Measurements from ENCODE around the gene KRTAP22-1.

Gene KRTAP22-1

DNA sequence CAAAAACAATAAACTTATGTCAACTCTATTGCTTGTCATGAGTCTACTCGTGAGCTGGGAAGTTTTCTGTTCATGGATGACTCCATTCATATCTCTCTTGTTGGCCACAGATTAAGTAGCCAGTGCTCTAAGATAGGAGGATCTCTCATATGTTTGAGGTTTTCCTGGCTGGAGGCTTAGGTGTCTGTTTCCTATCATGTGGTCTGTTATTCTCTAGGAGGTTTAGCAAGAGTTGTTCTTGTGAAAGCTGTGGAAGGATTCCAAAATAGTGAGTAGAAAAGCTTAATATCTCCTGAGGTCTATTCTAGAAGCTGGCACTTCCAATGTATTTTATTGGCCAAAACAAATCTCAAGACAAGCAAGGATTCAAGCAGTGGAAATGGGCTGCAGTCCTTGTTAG is 28.3 kb downstream of the KRTAP22-1 start:
- no peaks in the 10 kb centered on the region for H3K36me3 ChIP-seq (ENCODE audit: control insufficient read depth, insufficient read depth, low read length)
- H3K4me1 ChIP-seq (ENCODE audit: control insufficient read depth, insufficient read depth, low read length): no peaks in the 10 kb centered on the region
- H3K4me3 ChIP-seq (ENCODE audit: low read length): no peak overlapping the region
- no peak overlapping the region for H3K9ac ChIP-seq (ENCODE audit: low read length)
- no peaks in the 10 kb centered on the region for H3K27me3 ChIP-seq (ENCODE audit: control insufficient read depth, insufficient read depth, low read length)
- H3K9me3 ChIP-seq (ENCODE audit: control insufficient read depth, low read length): no peaks in the 10 kb centered on the region

DNA sequence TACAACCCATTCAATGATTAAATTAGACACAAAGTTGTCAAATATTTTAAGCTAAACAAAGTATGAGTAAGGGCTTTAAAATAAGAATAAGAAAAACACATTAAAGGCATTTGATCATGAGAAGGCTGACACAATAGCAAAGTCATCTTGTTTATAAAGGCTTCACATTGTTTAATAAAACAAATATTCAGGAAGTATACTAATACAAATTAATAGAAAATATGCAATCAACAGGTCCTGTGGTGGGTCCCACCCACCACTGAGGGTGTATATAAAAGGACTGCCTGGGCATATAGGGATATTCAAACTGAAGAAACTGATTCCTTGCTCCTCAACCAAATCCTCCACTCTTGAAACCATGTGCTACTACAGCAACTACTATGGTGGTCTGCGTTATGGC is 34.0 kb downstream of the KRTAP22-1 start, which contains the start of gene KRTAP20-2:
TSS of gene KRTAP20-2 (plus strand) at position 301 of the 400 bp plus-strand sequence. CDS start at position 359, 58 bp downstream.
- no peaks in the 10 kb centered on the region for H3K27me3 ChIP-seq (ENCODE audit: control insufficient read depth, insufficient read depth, low read length)
- no peaks in the 10 kb centered on the region for H3K4me1 ChIP-seq (ENCODE audit: control insufficient read depth, insufficient read depth, low read length)
- H3K9ac ChIP-seq (ENCODE audit: low read length): no peak within 1 kb of the TSS
- no peak within 1 kb of the TSS for H3K4me3 ChIP-seq (ENCODE audit: low read length)
- H3K36me3 ChIP-seq (ENCODE audit: control insufficient read depth, insufficient read depth, low read length): no peaks in the 10 kb centered on the region
- H3K9me3 ChIP-seq (ENCODE audit: control insufficient read depth, low read length): no peaks in the 10 kb centered on the region

DNA sequence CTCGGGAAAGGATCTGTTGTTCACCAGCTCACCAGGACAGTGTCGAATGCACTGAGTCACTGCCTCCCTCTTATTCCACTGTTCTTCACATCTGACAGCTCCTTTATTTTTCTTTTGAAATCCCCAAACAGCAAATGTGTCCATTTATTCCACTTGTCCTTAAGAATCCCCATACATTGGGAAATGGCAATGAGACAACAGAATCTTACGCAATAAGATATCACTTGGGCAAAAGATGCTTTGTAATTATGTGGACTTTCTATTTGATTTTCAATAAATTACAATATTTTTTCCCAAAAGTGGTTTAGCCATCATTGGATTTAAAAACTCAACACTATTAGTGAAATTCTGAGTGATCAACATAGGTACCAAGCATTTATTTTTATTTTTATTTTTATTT is 37.8 kb downstream of the KRTAP22-1 start:
- H3K36me3 ChIP-seq (ENCODE audit: control insufficient read depth, insufficient read depth, low read length): no peaks in the 10 kb centered on the region
- no peak overlapping the region for H3K9ac ChIP-seq (ENCODE audit: low read length)
- H3K4me1 ChIP-seq (ENCODE audit: control insufficient read depth, insufficient read depth, low read length): no peaks in the 10 kb centered on the region
- H3K4me3 ChIP-seq (ENCODE audit: low read length): no peak overlapping the region
- no peaks in the 10 kb centered on the region for H3K9me3 ChIP-seq (ENCODE audit: control insufficient read depth, low read length)
- H3K27me3 ChIP-seq (ENCODE audit: control insufficient read depth, insufficient read depth, low read length): no peaks in the 10 kb centered on the region

DNA sequence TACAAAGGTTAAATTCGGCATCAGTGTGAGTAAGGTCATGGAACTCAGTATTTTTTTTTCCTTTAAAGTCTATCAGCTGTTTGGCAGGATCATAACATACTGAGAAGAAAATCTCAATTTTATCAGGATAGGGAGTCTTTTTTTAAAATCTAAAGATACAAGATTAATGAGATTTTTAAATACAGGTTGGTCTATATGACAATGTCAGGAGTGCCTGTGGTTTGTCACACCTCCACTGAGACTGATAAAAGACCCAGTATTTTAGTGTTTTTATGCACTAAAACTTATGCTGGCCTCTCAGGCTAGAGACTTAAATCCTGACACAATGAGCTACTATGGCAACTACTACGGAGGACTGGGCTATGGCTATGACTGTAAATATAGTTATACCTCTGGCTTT is 41.7 kb downstream of the KRTAP22-1 start, which contains the start of gene KRTAP20-3:
TSS of gene KRTAP20-3 (plus strand) at position 301 of the 400 bp plus-strand sequence.
- no peaks in the 10 kb centered on the region for H3K9me3 ChIP-seq (ENCODE audit: control insufficient read depth, low read length)
- no peaks in the 10 kb centered on the region for H3K36me3 ChIP-seq (ENCODE audit: control insufficient read depth, insufficient read depth, low read length)
- H3K4me3 ChIP-seq (ENCODE audit: low read length): no peak within 1 kb of the TSS
- H3K4me1 ChIP-seq (ENCODE audit: control insufficient read depth, insufficient read depth, low read length): no peaks in the 10 kb centered on the region
- no peak within 1 kb of the TSS for H3K9ac ChIP-seq (ENCODE audit: low read length)
- H3K27me3 ChIP-seq (ENCODE audit: control insufficient read depth, insufficient read depth, low read length): no peaks in the 10 kb centered on the region

DNA sequence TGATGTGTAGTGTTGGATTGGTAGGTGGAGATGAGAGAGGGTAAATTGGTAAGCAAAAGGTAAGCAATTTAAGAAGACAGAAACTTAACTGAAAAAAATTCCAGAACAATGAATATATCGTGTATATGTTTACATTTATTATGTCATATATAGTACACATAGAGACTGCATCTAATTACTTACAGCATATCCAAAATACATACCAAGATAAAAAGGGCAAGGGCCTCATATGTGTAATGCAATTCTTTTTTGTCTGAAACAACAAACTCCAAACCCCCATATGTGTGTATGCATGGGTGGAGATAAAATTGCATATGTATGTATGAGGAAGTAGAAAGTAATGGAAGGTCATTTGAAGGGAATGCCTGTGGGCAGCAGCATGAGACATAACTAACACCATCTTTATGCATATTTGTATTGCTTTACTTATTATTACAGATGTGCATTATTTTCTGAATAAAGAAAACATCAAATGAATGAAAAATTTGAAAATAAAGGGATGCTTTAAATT is 46.1 kb downstream of the KRTAP22-1 start:
- no peaks in the 10 kb centered on the region for H3K27me3 ChIP-seq (ENCODE audit: control insufficient read depth, insufficient read depth, low read length)
- H3K36me3 ChIP-seq (ENCODE audit: control insufficient read depth, insufficient read depth, low read length): no peaks in the 10 kb centered on the region
- no peak overlapping the region for H3K9ac ChIP-seq (ENCODE audit: low read length)
- H3K9me3 ChIP-seq (ENCODE audit: control insufficient read depth, low read length): no peaks in the 10 kb centered on the region
- H3K4me1 ChIP-seq (ENCODE audit: control insufficient read depth, insufficient read depth, low read length): no peaks in the 10 kb centered on the region
- H3K4me3 ChIP-seq (ENCODE audit: low read length): no peak overlapping the region

Measured in mucosa of stomach (tissue), 1 donor.